AG04450 (cell line): Measurements from ENCODE around the gene CPLX1. TPM values are rescaled to one million over a fixed set of nuclear protein-coding genes. Genes with fewer than 3 reads are reported as not detected.

Experiments
- CTCF ChIA-PET: fragments of 300-600, 350-600 bp; formaldehyde crosslinking; extraction: SDS; loops from one replicate; lab custom pipeline; 2022; ENCODE audit warnings: antibody characterized with exemption, inconsistent platforms; lab: Charles Lee
- POLR2A ChIA-PET: fragments of 350-600 bp; formaldehyde crosslinking; extraction: SDS; loops from one replicate; lab custom pipeline; 2021; ENCODE audit warnings: antibody characterized with exemption, inconsistent platforms; lab: Yijun Ruan, JAX
- DNase-seq: peaks from one replicate; pipeline ENCODE4 v3.0.0-alpha.2; 2011; ENCODE audit warnings: low read depth, low spot score
- H3K27ac ChIP-seq: one replicate; pipeline ENCODE4 v1.5.1; 2012; ENCODE audit warnings: low read depth, low read length, control low read depth
- H3K27me3 ChIP-seq: one replicate; pipeline ENCODE4 v1.6.0; 2012; ENCODE audit warnings: low read length; ENCODE audit not compliant: control insufficient read depth, insufficient read depth
- H3K4me3 ChIP-seq: 2 replicates; pipeline ENCODE4 v1.5.1; 2011; ENCODE audit warnings: mild to moderate bottlenecking, low read depth, low read length, control low read depth
- H3K9me3 ChIP-seq: 2 replicates; pipeline ENCODE4 v1.5.1; 2012; ENCODE audit warnings: low read length; ENCODE audit not compliant: control insufficient read depth, insufficient read depth
- polyA plus RNA-seq: library from polyadenylated mRNA; depleted of rRNA; stranded (reverse); fragments of >200 nt; gene quantifications from 2 replicates; pipeline ENCODE4 v1.2.3, GENCODE V29; 2011
- TF ChIP-seq, protein P1 (sequence below): IDR thresholded peaks from 2 replicates; pipeline ENCODE4 v1.5.1; 2011; ENCODE audit warnings: low read depth, low read length, control low read depth, inconsistent platforms

Gene CPLX1
- polyA plus RNA-seq, 1 experiment, result not detected

DNA sequence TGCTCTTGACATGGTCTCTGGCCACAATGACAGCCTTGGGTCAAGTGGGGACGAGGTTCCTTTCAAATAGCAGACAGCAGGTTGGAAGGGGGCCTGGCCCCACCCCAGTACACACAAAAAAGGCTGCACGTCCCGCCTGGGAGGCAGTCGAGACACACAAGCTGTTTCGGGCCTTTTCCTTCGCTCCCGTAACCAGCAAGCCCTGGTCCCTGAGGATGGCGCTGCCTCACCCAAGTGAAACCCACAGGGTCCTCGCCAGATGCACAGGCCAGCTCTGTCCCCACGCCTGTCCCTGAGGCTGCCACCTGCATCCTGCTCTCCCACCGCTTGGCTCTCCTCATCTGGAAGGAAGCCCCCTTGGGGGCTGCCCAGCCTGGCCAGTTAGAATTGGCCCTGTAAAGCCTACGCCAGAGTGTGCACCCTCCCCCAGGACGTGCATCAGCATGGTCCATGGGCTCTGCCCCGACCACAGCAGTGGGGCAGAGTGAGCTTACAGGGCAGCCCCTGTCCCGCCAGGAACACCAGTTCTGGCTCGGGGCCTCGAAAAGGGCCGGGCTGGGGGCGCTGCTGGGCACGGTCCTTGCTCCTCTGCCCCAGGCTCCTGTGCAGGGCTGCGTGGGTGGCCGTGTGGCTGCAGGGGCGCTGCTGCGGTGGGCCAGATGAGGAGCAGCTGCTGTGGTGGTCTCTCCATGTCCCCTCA lies 2.0 kb downstream of the CPLX1 start:
- Histone ChIP-seq H3K27ac (no peak overlapping the region), H3K9me3 (peaks cover 8% of the 10 kb centered on the region; the same call in 1 of the 2 replicates), H3K27me3 (peaks cover 65% of the 10 kb centered on the region), H3K4me3 (no peak overlapping the region)
- TF ChIP-seq, protein P1, sequence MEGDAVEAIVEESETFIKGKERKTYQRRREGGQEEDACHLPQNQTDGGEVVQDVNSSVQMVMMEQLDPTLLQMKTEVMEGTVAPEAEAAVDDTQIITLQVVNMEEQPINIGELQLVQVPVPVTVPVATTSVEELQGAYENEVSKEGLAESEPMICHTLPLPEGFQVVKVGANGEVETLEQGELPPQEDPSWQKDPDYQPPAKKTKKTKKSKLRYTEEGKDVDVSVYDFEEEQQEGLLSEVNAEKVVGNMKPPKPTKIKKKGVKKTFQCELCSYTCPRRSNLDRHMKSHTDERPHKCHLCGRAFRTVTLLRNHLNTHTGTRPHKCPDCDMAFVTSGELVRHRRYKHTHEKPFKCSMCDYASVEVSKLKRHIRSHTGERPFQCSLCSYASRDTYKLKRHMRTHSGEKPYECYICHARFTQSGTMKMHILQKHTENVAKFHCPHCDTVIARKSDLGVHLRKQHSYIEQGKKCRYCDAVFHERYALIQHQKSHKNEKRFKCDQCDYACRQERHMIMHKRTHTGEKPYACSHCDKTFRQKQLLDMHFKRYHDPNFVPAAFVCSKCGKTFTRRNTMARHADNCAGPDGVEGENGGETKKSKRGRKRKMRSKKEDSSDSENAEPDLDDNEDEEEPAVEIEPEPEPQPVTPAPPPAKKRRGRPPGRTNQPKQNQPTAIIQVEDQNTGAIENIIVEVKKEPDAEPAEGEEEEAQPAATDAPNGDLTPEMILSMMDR, result no peak
- no peak for DNase-seq
- POLR2A ChIA-PET, result no interaction called here
- CTCF ChIA-PET, result no interaction called here

DNA sequence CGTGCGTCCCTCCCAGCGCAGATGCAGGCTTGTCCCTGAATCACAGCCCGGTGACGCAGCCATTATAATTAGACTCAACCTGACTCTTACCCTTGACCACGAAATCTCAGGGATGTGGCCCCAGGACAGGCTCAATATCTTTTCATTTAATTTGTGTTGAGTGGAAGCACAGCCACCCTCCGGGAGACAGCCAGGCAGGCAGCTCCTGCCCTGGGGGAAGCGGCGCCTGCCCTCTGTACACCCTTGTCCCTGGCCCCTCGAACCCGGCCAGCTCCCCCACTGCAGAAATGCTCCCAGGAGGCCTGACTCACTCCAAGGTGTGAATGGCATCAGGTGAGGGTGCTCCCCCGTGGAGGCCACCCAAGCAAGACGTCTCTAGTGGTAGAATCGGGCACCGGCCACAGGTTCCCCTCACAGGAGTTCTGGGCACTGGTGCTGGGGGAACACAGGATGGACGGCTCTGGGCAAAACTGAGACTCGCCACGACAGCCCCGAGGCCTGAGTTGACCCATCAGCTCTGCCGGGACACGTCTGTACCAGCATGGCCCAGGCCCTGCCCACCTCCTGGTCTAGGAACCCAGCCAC lies 2.7 kb downstream of the CPLX1 start:
- no peak for DNase-seq
- H3K9me3 ChIP-seq, result peaks cover 8% of the 10 kb centered on the region; the same call in 1 of the 2 replicates
- ChIA-PET POLR2A (no interaction called here), CTCF (no interaction called here)
- TF ChIP-seq, protein P1, result no peak
- no peak overlapping the region for H3K27ac ChIP-seq
- peaks cover 62% of the 10 kb centered on the region for H3K27me3 ChIP-seq
- no peak overlapping the region for H3K4me3 ChIP-seq

DNA sequence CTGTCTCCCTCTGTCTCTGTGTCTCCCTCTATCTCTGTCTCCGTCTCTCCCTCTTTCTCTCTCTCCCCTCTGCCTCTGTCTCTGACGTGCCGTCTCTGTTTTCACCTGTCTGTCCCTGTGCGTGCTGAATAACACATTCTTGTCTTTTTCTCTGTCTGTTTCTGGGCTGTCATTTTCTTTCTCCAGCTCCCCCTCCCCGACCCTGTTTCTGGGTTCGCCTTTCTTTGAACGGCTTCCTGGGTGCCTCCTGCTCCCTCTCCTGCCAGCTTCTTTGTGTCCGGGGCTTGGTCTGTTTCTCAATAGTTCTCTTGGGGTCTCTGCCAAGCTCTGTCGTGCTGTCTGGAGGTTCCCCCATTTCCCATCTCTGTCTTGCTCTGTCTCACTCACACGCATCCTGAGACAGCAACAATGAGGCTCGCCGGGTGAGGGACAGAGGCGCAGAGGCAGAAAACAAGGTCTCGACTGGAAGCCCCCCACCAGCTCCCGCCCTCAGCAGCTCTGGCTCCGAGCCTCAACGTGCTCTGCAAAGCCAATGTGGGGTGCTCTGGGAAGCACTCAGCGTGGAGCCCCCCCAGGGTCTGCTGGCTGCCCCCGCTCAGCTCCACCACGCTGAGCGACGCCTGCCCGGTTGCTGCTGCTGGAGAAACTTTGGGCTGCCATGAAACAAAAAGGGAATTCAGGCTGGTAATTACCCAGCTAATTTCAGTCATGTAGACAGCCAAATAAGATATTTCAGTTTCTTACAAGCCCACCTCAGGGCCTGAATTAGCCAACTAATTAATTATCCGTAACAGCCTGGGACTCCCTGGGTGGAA lies 3.4 kb downstream of the CPLX1 start:
- no peak for DNase-seq
- no peak overlapping the region for H3K27ac ChIP-seq
- H3K27me3 ChIP-seq, result peaks cover 64% of the 10 kb centered on the region
- H3K4me3 ChIP-seq, result no peak overlapping the region
- TF ChIP-seq, protein P1, result no peak
- ChIA-PET POLR2A (no interaction called here), CTCF (no interaction called here)
- peaks cover 8% of the 10 kb centered on the region; the same call in 1 of the 2 replicates for H3K9me3 ChIP-seq

DNA sequence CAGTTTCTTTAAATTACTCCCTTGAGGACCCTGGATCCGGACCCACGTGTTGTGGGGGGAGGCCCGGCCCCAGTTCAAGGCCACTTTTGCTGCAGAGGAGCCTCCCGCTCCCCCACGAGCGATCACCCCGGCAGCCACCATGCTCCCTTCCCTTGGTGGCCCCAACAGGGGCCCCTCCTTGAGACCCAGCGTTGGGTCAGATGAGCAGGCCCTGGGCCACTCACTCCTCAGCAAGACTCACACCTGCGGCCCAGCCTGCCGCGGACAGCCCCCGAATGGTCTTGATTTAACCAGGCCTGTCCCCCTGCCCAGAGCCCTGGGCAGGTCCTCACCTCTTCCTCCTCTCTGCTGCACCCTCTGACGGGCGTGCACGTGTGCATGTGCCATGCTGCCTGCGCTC lies 4.3 kb downstream of the CPLX1 start:
- Histone ChIP-seq H3K9me3 (peaks cover 8% of the 10 kb centered on the region; the same call in 1 of the 2 replicates), H3K27me3 (peaks cover 59% of the 10 kb centered on the region), H3K27ac (no peak overlapping the region), H3K4me3 (no peak overlapping the region)
- ChIA-PET POLR2A (no interaction called here), CTCF (no interaction called here)
- DNase-seq, result no peak
- TF ChIP-seq, protein P1, result no peak

DNA sequence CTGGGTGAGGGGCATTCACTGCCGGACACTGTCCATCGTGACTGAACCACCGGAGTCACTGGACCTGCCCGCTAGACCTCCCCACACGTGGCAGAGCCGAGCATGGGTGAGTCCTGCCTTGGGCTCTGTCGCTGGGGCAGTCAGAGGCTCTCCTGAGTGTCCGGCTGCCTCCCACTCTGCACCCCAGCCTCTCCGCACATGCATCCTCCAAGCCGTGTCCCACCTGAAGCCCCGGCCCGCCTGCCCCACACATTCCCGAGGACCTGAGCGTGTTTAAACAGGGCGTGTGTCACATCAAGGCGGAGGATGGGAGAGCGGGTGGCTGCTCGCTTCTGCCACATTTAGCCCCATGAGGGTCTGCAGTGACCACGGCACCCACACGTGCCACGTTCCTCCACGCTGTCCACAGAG lies 4.7 kb downstream of the CPLX1 start:
- Histone ChIP-seq H3K9me3 (peaks cover 8% of the 10 kb centered on the region; the same call in 1 of the 2 replicates), H3K4me3 (no peak overlapping the region), H3K27ac (no peak overlapping the region), H3K27me3 (peaks cover 57% of the 10 kb centered on the region)
- ChIA-PET CTCF (no interaction called here), POLR2A (no interaction called here)
- DNase-seq, result no peak
- TF ChIP-seq, protein P1, result no peak
